Body of pancreas (tissue), 4 donors: Measurements from ENCODE around the gene SEMA4D. TPM values are rescaled to one million over a fixed set of nuclear protein-coding genes. Genes with fewer than 3 reads are reported as not detected.

Experiments
- ATAC-seq: fragments of 150-250 bp; one replicate; pipeline ENCODE4 v1.9.1; 2016
- DNase-seq, 4 donors: peaks; one replicate each; pipeline ENCODE4 v3.0.0-alpha.2; 2019
- H3K27ac ChIP-seq, 4 donors: fragments of 200-600 bp; sonication (generic); 1 replicate in 3 of 4; 2 replicates in 1 of 4; pipeline versions ENCODE4 v1.5.1 to v1.6.1; 2016 to 2019; ENCODE audit warnings: mild to moderate bottlenecking in 1 of 4, mixed read lengths in 1 of 4, moderate library complexity in 1 of 4
- H3K27me3 ChIP-seq, 2 donors: fragments of 200-600 bp; sonication (generic); one replicate each; pipeline ENCODE4 v1.6.0; 2016; ENCODE audit warnings: mild to moderate bottlenecking in 1 of 2
- H3K36me3 ChIP-seq, 2 donors: fragments of 200-600 bp; sonication (generic); replicated peaks in 1 of 2; 2 replicates each; pipeline ENCODE4 v1.5.1; 2016; ENCODE audit warnings: low read depth in 2 of 2; ENCODE audit not compliant: insufficient read depth in 1 of 2
- H3K4me1 ChIP-seq: fragments of 200-600 bp; sonication (generic); one replicate; pipeline ENCODE4 v1.6.0; 2016
- H3K4me3 ChIP-seq, 2 donors: fragments of 200-600 bp; sonication (generic); 1 replicate in 1 of 2; 2 replicates in 1 of 2; pipeline ENCODE4 v1.5.1; 2016 to 2019
- H3K9me3 ChIP-seq, 3 donors: fragments of 200-600 bp; sonication (generic); 1 replicate in 2 of 3; 2 replicates in 1 of 3; pipeline ENCODE4 v1.5.1; 2016
- CTCF ChIP-seq, 7 experiments: fragments of 450-650 bp in 4 of 7; fragments of 200-600 bp in 3 of 7; sonication (generic) in 3 of 7; IDR thresholded peaks; one replicate each; pipeline ENCODE4 v1.5.1; 2016 to 2019; ENCODE audit warnings: antibody characterized with exemption in 7 of 7
- POLR2A ChIP-seq, 3 donors: fragments of 450-650 bp; IDR thresholded peaks; one replicate each; pipeline ENCODE4 v1.6.1; 2016; ENCODE audit warnings: antibody characterized with exemption in 3 of 3, mild to moderate bottlenecking in 2 of 3
- WGBS, 2 donors: methylation state at CpG; one replicate each; pipeline ENCODE4 v1.1.5; 2017; 5-methylcytosine and 5-hydroxymethylcytosine counted together
- intact Hi-C: fragments of 100-400 bp; cut with DNase I; formaldehyde crosslinking; loops from one replicate; pipeline ENCODE4 v1.15.1; 2023
- total RNA-seq, 2 donors: library from RNA; depleted of rRNA; stranded (reverse); fragments of >200 nt; gene quantifications; one replicate each; pipeline ENCODE4 v1.1.0, GENCODE V29; 2016

The SEMA4D gene
- total RNA-seq, 2 donors from 2014 or later, result 15.6 to 18.1 TPM

- intact Hi-C loops, result no loop called here
- no peak overlapping the region for H3K27ac ChIP-seq
- H3K4me3 ChIP-seq, result no peak overlapping the region
- WGBS, 2 donors, result 83 to 93% methylated on average over 1 to 5 of the region's 5 CpGs
- H3K9me3 ChIP-seq, result no peaks in the 10 kb centered on the region
- H3K36me3 ChIP-seq, result no peaks in the 10 kb centered on the region
- H3K27me3 ChIP-seq, result no peaks in the 10 kb centered on the region
- ATAC-seq (no peak), DNase-seq (no peak)
- TF ChIP-seq CTCF (IDR thresholded peaks at IDR 0.05), result no peak
- no peak for TF ChIP-seq POLR2A (IDR thresholded peaks at IDR 0.05)
- H3K4me1 ChIP-seq, result peaks cover 16% of the 10 kb centered on the region
These were observed 60.1 kb downstream of the SEMA4D start for GRCh38 chr9:89437772-89438171.

GRCh38 chr9:89436963-89437625 is 60.8 kb downstream of the SEMA4D start:
- DNase-seq (peak in 3 of 4 donors; percentile 43 to 53 (median 46)), ATAC-seq (no peak)
- 66 to 76% methylated on average over 11 to 17 of the region's 17 CpGs for WGBS, 2 donors
- no peak for TF ChIP-seq CTCF (IDR thresholded peaks at IDR 0.05)
- TF ChIP-seq POLR2A (IDR thresholded peaks at IDR 0.05), result no peak
- H3K36me3 ChIP-seq, result no peaks in the 10 kb centered on the region
- no peak overlapping the region for H3K27ac ChIP-seq
- H3K27me3 ChIP-seq, result no peaks in the 10 kb centered on the region
- intact Hi-C loops, result no loop called here
- H3K4me3 ChIP-seq, result no peak overlapping the region
- H3K4me1 ChIP-seq, result peaks cover 16% of the 10 kb centered on the region
- no peaks in the 10 kb centered on the region for H3K9me3 ChIP-seq

- ATAC-seq (no peak), DNase-seq (no peak)
- TF ChIP-seq CTCF (IDR thresholded peaks at IDR 0.05), result no peak
- TF ChIP-seq POLR2A (IDR thresholded peaks at IDR 0.05), result no peak
- no peaks in the 10 kb centered on the region for H3K27me3 ChIP-seq
- intact Hi-C loops, result no loop called here
- WGBS, 2 donors, result 89 to 96% methylated on average over 12 to 13 of the region's 13 CpGs
- no peak overlapping the region for H3K27ac ChIP-seq
- H3K4me3 ChIP-seq, result no peak overlapping the region
- peaks cover 16% of the 10 kb centered on the region for H3K4me1 ChIP-seq
- H3K36me3 ChIP-seq, result no peaks in the 10 kb centered on the region
- H3K9me3 ChIP-seq, result no peaks in the 10 kb centered on the region
These were observed 61.6 kb downstream of the SEMA4D start for GRCh38 chr9:89436326-89436725.

GRCh38 chr9:89435071-89435823 is 62.7 kb downstream of the SEMA4D start:
- H3K36me3 ChIP-seq, result no peaks in the 10 kb centered on the region
- WGBS, 2 donors, result 44 to 49% methylated on average over 9 to 11 of the region's 11 CpGs
- no peak overlapping the region for H3K4me3 ChIP-seq
- DNase-seq (peak; percentile 58 to 79 (median 72)), ATAC-seq (peak; percentile 76)
- H3K27me3 ChIP-seq, result no peaks in the 10 kb centered on the region
- intact Hi-C loops, result no loop called here
- peak overlapping the region in 3 of 4 donors; percentile 37 to 72 (median 53) for H3K27ac ChIP-seq
- TF ChIP-seq POLR2A (IDR thresholded peaks at IDR 0.05), result no peak
- TF ChIP-seq CTCF (IDR thresholded peaks at IDR 0.05), result no peak
- peaks cover 16% of the 10 kb centered on the region for H3K4me1 ChIP-seq
- no peaks in the 10 kb centered on the region for H3K9me3 ChIP-seq
